GM12874 (cell line): ENCODE results near the gene SAMSN1.

Source experiments
- TF ChIP-seq, protein P1 (sequence below): IDR thresholded peaks from 2 replicates; pipeline ENCODE4 v1.5.1; 2011; ENCODE audit warnings: low read depth, mild to moderate bottlenecking, control low read depth, low read length, moderate library complexity; ENCODE audit not compliant: insufficient read depth

SAMSN1 gene

GRCh38 chr21:14500873-14501272, 45.2 kb downstream of the SAMSN1 start:
- TF ChIP-seq, protein P1, sequence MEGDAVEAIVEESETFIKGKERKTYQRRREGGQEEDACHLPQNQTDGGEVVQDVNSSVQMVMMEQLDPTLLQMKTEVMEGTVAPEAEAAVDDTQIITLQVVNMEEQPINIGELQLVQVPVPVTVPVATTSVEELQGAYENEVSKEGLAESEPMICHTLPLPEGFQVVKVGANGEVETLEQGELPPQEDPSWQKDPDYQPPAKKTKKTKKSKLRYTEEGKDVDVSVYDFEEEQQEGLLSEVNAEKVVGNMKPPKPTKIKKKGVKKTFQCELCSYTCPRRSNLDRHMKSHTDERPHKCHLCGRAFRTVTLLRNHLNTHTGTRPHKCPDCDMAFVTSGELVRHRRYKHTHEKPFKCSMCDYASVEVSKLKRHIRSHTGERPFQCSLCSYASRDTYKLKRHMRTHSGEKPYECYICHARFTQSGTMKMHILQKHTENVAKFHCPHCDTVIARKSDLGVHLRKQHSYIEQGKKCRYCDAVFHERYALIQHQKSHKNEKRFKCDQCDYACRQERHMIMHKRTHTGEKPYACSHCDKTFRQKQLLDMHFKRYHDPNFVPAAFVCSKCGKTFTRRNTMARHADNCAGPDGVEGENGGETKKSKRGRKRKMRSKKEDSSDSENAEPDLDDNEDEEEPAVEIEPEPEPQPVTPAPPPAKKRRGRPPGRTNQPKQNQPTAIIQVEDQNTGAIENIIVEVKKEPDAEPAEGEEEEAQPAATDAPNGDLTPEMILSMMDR = no peak

DNA sequence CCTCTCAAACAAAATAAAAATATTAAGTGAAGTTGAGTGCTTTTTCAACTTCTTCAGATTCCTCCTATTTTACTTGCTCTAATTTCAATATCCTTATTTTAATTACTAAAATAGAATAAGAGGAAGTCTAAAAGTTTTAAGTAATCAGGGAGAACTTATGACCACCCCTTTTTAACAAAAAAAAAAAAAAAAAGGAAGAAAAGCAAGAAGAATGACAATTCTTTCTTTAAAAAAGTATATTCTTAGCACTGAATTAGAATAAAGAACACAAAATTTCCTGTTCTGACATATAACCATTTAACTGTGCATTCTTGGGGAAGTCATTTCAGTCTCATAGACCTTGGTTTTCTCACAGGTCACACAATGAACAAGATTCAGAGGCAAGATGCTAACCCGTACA, 46.8 kb downstream of the SAMSN1 start:
- TF ChIP-seq, protein P1 = no peak

- TF ChIP-seq, protein P1 = no peak
Measured at GRCh38 chr21:14497825-14498224, 48.3 kb downstream of the SAMSN1 start.

DNA sequence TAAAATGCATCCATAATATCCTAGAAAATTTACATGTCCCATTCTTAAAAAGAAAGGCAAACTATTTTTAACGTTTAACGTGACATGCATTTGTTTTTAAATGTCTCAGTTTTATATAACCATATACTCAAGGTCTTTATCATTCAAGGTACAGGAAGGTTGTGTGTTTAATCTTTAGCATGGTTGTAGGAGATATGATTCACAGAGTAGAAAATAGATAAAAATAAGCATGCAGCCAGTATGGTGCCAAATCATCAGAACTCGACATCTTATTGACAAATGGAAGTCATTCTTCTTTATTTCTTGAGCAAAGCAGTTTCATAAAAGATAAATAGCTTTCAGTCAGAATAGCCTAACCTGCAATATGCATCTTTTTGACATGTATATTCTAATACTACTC, 51.0 kb downstream of the SAMSN1 start:
- TF ChIP-seq, protein P1 = no peak

DNA sequence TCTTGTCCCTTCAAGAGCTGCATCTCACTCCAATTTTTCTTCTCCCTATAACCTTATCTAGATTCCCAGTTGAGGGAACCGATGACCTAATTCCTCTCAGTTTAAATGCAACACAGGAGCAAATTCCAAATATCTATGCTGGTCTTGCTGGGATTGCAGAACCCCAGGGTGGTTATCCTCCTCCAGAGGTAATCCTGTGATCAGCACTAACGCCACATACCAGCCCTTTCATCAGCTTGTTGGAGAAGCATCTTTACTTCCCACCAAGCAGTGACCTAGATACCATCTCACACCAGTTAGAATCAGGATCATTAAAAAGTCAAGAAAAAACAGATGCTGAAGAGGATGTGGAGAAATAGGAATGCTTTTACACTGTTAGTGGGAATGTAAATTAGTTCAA, 52.4 kb downstream of the SAMSN1 start:
- TF ChIP-seq, protein P1 = no peak

DNA sequence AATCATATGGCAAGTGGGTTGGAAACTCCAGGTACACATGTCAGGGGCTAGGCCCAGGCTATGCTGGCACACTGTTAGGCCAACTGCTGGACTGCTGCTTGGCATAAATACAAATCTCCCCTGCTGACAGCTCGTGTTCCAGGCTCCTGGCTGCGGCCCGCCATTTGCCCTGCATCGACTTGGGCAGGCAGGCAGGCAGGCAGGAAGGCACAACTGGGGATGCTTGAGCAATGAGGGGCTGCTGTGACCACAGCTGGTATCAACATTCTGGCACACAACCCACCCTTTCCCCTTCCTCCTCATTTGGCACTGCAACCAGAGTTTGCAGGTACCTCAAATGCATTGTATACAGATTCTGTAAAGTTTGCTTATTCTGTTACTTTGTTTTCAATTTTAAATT, 53.2 kb downstream of the SAMSN1 start:
- TF ChIP-seq, protein P1 = no peak

DNA sequence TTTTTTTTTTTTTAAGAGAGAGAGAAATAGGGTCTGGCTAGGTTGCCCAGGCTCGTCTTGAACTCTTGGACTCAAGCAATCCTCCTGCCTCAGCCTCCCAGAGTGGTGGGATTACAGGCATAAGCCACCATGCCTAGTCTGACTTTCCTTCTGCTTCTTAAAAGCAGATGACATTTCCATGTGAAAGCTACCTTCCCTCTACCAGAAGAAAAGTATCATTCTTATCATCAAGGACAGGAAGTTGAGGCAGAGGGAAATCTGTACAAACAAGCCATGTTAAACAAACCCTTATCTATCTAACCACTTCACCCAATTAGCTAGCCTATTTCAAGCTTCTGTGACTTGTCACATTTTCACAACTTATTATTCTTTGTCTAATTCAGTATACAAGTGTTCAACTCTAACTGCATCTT, 54.8 kb downstream of the SAMSN1 start:
- TF ChIP-seq, protein P1 = no peak

DNA sequence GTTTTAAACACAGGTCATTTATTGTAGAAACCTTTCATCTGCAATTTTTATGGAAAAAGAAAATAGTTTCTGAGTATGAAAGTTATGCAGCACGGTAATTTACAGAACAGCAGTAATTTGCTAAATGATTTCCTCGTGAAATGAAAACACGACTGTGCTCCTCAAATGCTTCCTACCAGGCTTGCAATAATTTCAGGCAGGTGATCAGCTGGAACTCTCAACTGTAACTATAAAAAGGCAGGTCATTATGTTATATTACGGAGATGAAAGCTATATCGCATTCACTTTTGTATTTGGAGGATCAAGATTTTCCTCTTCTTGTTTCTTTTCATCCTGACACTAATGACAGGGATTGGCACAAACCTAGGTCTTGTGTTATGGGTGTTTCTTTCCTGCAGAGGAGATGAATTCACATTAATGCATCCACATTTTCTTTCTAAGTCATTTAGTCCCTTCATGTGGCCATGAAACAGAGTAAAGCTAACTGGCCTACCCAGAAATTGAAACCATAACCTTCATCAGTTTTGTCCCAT, 57.4 kb downstream of the SAMSN1 start:
- TF ChIP-seq, protein P1 = no peak
